ENCODE measurements around the gene UPF3A.

- TF ChIP-seq RELA (IDR thresholded peaks at IDR 0.05; ENCODE audit: borderline replicate concordance, partially characterized antibody) = no peak
- no peak for TF ChIP-seq CTCF (IDR thresholded peaks at IDR 0.05 in 2 of 3, conservative IDR thresholded peaks at IDR 0.05 in 1 of 3; ENCODE audit: control insufficient read depth in 2 of 3, extremely low read depth in 1 of 3, insufficient read depth in 1 of 3, low read depth in 3 of 3, low read length in 3 of 3)
- no peak for TF ChIP-seq SUPT20H (IDR thresholded peaks at IDR 0.05; ENCODE audit: borderline replicate concordance, control insufficient read depth, low read depth, low read length)
- TF ChIP-seq HDAC2 (IDR thresholded peaks at IDR 0.05) = no peak
- no peak for TF ChIP-seq EGR1 (IDR thresholded peaks at IDR 0.05; ENCODE audit: borderline replicate concordance in 1 of 2, low read depth in 2 of 2, low read length in 2 of 2)
- TF ChIP-seq YY1 (IDR thresholded peaks at IDR 0.05; ENCODE audit: low read depth, low read length) = no peak
- TF ChIP-seq ZNF217 (IDR thresholded peaks at IDR 0.05) = no peak
- no peak for TF ChIP-seq ZZZ3 (IDR thresholded peaks at IDR 0.05; ENCODE audit: control insufficient read depth, insufficient read length, low read depth)
- no peak for TF ChIP-seq RCOR1 (conservative IDR thresholded peaks at IDR 0.05; ENCODE audit: low read depth, low read length)
- no peak for TF ChIP-seq NRF1 (conservative IDR thresholded peaks at IDR 0.05; ENCODE audit: low read depth, low read length)
Observed at GRCh38 chr13:114279146-114279545, 2.3 kb upstream of the UPF3A start.

All from GM12878 (cell line).